Neural progenitor cell (in vitro differentiated cells): ENCODE results near the gene BRD7.

Source experiments
- EZH2 ChIP-seq: fragments of 200-600 bp; sonication (generic); IDR thresholded peaks from 2 replicates; pipeline ENCODE4 v1.6.1; 2017; ENCODE audit warnings: antibody characterized with exemption, mild to moderate bottlenecking, moderate library complexity
- EZH2phosphoT487 ChIP-seq: fragments of 200-600 bp; sonication (generic); IDR thresholded peaks from 2 replicates; pipeline ENCODE4 v1.6.1; 2017; ENCODE audit warnings: antibody characterized with exemption
- TF ChIP-seq, protein P1 (sequence below): fragments of 200-600 bp; sonication (generic); IDR thresholded peaks from 2 replicates; pipeline ENCODE4 v1.5.1; 2017; ENCODE audit warnings: antibody characterized with exemption, mild to moderate bottlenecking

DNA sequence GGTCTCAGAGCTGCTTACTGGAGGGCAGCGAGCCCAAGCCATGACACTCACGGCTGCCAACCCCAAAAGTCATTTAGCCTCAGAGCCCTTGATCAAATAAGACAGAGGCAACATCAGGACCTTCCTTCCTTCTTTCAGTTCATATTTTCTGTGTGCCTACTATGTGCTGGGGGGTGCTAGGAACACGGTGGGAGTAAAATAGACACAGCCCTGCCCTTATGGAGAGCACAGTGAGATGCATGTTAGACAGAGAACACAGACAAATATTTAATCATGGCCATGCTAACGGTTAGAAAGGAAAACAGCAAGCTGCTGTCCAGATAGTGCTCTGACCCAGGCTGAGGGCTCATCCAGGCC is 4.5 kb upstream of the BRD7 start:
- TF ChIP-seq, protein P1, sequence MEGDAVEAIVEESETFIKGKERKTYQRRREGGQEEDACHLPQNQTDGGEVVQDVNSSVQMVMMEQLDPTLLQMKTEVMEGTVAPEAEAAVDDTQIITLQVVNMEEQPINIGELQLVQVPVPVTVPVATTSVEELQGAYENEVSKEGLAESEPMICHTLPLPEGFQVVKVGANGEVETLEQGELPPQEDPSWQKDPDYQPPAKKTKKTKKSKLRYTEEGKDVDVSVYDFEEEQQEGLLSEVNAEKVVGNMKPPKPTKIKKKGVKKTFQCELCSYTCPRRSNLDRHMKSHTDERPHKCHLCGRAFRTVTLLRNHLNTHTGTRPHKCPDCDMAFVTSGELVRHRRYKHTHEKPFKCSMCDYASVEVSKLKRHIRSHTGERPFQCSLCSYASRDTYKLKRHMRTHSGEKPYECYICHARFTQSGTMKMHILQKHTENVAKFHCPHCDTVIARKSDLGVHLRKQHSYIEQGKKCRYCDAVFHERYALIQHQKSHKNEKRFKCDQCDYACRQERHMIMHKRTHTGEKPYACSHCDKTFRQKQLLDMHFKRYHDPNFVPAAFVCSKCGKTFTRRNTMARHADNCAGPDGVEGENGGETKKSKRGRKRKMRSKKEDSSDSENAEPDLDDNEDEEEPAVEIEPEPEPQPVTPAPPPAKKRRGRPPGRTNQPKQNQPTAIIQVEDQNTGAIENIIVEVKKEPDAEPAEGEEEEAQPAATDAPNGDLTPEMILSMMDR: no peak
- TF ChIP-seq EZH2: no peak
- TF ChIP-seq EZH2phosphoT487: no peak
